IMR-90 (cell line): Measurements from ENCODE around the gene ITPK1.
"Not testable (repeated sequence)": the region's sequence is repeated elsewhere in the genome, so short reads cannot be mapped to it uniquely, and the experiment has no call there.

Experiments
- BHLHE40 ChIP-seq: fragments of 150-350 bp; IDR thresholded peaks from 2 replicates; pipeline ENCODE4 v1.6.1; 2016; ENCODE audit warnings: mild to moderate bottlenecking, low read depth, low read length
- CTCF ChIP-seq: conservative IDR thresholded peaks from 2 replicates; pipeline ENCODE4 v1.5.1; 2012; ENCODE audit warnings: mild to moderate bottlenecking, low read depth, low read length, improper control_type of control experiment
- ELK1 ChIP-seq: fragments of 150-350 bp; IDR thresholded peaks from 2 replicates; pipeline ENCODE4 v1.6.1; 2016; ENCODE audit warnings: low read depth, mild to moderate bottlenecking, low read length, moderate library complexity, borderline replicate concordance
- FOS ChIP-seq: fragments of 150-350 bp; IDR thresholded peaks from 2 replicates; pipeline ENCODE4 v1.6.1; 2016; ENCODE audit warnings: low read depth, low read length
- MAZ ChIP-seq: IDR thresholded peaks from 2 replicates; pipeline ENCODE4 v1.6.1; 2012; ENCODE audit warnings: low read depth, mild to moderate bottlenecking, low read length, improper control_type of control experiment, moderate library complexity, borderline replicate concordance
- MXI1 ChIP-seq: IDR thresholded peaks from 2 replicates; pipeline ENCODE4 v1.6.1; 2012; ENCODE audit warnings: low read depth, mild to moderate bottlenecking, low read length, moderate library complexity, borderline replicate concordance
- NFE2L2 ChIP-seq: fragments of 150-350 bp; IDR thresholded peaks from 2 replicates; pipeline ENCODE4 v1.6.1; 2016; ENCODE audit warnings: low read depth, mild to moderate bottlenecking, low read length
- POLR2A ChIP-seq: IDR thresholded peaks from 2 replicates; pipeline ENCODE4 v1.6.1; 2012; ENCODE audit warnings: mild to moderate bottlenecking, low read depth, low read length
- RAD21 ChIP-seq: IDR thresholded peaks from 2 replicates; pipeline ENCODE4 v1.6.1; 2012; ENCODE audit warnings: low read length, improper control_type of control experiment
- RCOR1 ChIP-seq: IDR thresholded peaks from 2 replicates; pipeline ENCODE4 v1.6.1; 2012; ENCODE audit warnings: mild to moderate bottlenecking, low read length, improper control_type of control experiment; ENCODE audit not compliant: insufficient replicate concordance
- RFX5 ChIP-seq: IDR thresholded peaks from 2 replicates; pipeline ENCODE4 v1.8.0; 2012; ENCODE audit warnings: low read depth, mild to moderate bottlenecking, low read length, moderate library complexity
- SMC3 ChIP-seq: fragments of 150-350 bp; IDR thresholded peaks from 2 replicates; pipeline ENCODE4 v1.6.1; 2016; ENCODE audit warnings: low read depth, mild to moderate bottlenecking, antibody characterized with exemption, low read length, moderate library complexity

DNA sequence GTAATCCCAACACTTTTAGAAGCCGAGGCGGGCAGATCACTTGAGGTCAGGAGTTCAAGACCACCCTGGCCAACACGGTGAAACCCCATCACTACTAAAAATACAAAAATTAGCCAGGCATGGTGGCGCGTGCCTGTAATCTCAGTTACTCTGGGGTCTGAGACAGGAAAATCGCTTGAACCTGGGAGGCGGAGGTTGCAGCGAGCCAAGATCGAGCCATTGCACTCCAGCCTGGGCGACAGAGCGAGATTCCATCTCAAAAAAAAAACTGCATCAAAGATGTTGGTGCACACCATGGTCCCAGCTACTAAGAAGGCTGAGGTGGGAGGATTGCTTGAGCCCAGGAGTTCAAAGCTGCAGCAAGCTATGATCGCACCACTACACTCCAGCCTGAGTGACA is 53.7 kb downstream of the ITPK1 start:
- TF ChIP-seq POLR2A, CTCF, MXI1, BHLHE40, NFE2L2, MAZ, RFX5, FOS, RAD21, SMC3, RCOR1, ELK1: not testable (repeated sequence)
